GM19397 (cell line): ENCODE results near the gene CINP.
"Not testable (repeated sequence)": the region's sequence is repeated elsewhere in the genome, so short reads cannot be mapped to it uniquely, and the experiment has no call there.

Experiments used
- ATAC-seq: cut with Tn5 transposase; IDR thresholded peaks from one replicate; pipeline ENCODE4 v1.9.1; 2021; ENCODE audit warnings: mild to moderate bottlenecking, moderate library complexity; ENCODE audit not compliant: unreplicated experiment

The CINP gene

DNA sequence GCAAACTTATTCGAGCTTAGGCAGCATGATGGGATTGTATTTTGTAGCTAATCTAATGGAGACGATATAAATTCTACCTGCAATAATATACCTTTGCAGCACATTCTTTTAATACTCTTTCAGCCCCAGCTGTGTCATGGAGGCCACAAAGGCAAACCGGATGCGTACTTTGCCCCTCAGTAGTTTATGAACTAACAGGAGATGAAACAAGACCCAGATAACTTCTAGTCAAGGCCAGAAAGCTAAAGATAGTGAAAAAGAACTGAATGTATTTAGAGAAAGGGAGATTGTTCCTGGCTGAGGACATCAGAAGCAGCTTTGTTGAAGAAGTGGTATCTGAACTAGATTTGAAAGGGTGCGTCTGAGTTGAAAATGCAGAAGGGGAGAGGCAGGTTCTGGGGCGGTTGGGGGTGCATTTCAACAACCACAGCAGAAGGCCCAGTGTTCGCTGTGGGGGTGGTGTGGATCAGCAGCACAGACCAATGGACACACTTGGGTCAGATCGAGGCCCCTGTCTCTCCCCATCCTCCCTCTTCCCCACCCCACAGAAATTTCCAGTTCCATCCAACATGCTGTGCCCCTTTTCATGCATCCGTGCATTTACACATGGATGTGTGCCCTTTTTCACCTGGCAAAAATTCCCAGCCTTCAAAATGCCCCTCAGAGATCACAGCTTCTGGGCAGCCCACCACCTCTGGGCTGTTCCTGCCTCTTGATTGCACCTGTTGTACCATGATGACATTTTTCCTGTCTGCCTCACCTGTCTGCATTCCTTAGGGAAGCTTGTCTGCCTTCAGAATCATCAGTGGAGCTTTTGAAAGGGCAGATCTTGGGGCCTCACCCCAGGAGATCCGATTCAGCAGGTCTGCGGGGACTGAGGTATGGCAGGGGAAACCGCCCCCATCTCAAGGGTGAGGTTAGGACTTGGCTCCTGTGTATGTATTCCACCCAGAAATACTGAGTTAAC, 41.0 kb downstream of the CINP start:
- no peak for ATAC-seq

DNA sequence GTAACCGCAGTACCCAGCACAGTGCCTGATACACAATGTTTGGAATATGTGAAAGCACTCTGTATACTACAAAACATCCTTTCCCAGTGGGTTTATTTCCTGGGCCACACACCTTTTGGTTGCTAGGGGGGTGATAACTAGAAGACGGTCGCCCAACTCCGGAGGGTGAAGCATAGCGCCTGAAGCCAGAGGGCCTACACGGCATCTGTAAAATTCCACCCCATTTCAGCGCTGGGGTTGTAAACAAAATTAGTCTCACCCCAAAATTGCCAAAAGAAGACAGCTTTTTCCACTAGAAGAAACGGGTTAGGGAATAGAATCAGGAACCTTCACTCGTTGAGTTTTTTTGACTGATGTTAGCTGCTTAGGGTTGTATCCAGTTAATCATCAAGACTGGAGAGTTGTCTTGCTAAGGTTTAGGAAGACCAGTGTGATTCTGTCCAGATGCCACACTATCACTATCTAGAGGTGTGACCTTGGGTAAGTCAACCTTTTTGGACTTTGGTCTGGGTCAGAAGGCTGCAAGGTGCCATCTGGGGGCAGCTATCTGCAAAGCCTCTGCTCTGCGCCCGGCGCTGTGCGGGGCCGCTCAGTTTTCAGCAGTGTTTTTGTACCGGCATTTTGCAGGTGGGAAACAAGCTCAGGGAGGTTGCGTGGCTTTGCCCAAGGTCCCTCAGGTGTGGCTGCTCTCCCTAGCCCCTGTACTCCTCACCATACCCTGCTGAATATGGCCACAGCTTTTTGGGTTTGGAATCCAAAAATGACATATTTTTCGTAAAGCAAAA, 41.8 kb downstream of the CINP start:
- ATAC-seq: no peak

DNA sequence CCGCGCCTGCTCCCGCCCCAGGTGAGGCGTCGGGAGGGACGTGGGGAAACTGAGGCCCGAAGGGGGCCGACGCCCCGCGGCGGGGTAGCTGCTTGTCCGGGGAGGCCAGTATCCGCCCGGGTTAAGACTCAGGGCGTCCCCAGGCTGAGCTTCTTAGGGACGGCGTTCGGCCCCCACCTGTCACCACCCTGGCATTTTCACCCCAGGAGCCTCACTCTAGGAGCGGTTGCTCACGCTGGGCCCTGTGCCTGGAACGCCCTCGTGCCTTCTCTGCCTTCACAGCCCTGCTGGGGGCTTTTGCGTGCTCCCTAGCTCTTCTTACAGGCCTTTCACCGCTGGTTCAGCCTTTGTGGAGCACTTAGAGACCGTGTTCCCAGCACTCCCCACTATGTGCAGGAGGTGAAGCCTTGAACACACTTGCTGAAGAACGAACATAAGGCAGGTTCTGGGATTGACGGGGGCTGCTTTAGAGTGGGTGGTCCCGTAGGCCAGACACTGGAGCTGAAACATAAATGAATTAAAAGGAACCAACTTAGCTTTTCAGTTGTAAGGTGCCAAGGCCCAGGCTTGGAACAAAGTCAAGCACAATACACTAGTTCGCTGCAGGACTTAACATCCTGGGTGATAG, 42.5 kb downstream of the CINP start:
- no peak for ATAC-seq

DNA sequence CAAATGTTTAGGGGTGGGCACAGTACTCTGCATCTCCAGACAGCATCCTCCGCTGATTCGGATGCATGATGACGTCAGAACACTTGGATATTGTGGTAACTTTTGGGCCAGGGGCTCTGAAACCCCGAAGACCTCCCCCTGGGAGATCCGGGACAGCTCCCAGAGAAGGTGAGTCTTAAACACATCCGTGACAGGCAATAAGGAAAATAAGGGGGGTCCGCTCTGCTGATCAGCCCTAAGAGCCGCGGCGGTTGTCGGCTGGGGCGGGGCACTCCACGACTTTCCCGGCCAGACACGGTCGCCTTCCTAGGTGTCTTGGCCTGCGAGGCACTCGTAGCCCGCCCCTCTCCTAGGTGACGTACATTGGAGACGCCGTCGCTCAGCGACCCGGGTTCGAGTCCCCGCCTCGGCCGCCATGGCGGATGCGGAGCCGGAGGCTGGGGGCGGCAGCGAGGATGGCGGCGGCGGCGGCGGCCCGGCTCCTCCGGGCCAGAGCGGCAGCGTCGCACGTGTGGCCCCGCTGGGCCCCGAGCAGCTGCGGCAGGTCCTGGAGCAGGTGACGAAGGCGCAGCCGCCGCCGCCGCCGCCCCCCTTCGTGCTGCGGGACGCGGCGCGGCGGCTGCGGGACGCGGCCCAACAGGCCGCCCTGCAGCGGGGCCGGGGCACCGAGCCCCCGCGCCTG, 43.2 kb downstream of the CINP start, which contains the start of gene ZNF839:
ZNF839 (plus strand) TSS at position 396 of the 682 bp plus-strand sequence; CDS start at position 416, 20 bp downstream.
- ATAC-seq: peak; percentile 65

DNA sequence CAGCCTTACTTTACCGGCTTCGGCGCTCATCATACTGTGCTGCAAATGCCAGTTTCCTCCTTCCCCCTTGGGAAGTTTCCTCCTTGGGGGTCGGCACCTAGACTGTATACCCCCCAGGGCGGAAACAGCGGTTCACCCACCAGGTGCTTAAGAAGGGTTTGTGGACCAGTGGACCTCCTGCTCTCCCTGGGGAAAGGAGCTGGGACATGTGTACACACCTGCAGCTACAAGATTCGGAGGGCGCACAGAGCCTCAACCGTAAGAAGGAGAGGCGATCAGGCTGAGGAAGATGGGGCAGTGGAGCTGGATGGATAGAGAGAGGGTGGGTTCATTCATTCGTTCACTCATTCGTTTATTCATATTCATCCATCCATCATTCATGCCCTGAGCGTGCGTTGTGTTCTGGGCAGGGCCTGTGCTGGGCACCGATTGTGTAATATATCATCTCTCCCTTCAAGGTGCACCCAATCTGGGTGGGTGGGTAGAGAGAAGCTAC, 43.9 kb downstream of the CINP start:
- ATAC-seq: no peak

DNA sequence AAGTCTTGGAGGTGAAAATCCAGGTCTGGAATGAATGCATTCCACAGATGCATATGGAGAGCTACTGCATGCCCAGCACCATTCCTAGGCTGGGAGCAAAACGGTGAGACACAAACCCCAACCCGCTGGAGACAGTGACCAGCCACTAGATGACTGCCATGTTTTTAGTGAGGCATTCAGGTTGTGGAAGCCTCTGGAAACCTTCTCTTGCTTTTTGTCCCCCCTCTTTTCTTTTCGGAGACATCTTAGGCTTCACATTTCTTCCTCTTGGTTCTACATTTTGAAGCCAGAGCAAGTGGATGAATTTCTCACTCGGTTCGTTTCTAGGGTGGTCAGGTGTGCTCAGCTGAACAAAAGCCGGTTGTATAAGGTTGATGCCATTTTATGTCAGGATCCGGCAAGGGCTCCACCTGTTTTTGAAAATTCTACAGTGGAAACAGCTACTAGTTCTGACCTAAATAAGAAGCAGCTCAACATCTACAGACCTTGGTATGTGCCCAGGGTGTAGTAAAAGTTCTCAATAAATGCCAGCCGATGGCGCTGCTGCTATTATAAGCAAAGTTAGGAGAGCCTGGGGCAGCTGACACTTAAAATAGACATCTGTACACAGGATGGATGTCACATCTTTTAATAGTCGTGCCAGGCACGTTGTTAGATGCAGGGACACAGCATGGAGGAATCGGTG, 45.0 kb downstream of the CINP start:
- ATAC-seq: no peak

DNA sequence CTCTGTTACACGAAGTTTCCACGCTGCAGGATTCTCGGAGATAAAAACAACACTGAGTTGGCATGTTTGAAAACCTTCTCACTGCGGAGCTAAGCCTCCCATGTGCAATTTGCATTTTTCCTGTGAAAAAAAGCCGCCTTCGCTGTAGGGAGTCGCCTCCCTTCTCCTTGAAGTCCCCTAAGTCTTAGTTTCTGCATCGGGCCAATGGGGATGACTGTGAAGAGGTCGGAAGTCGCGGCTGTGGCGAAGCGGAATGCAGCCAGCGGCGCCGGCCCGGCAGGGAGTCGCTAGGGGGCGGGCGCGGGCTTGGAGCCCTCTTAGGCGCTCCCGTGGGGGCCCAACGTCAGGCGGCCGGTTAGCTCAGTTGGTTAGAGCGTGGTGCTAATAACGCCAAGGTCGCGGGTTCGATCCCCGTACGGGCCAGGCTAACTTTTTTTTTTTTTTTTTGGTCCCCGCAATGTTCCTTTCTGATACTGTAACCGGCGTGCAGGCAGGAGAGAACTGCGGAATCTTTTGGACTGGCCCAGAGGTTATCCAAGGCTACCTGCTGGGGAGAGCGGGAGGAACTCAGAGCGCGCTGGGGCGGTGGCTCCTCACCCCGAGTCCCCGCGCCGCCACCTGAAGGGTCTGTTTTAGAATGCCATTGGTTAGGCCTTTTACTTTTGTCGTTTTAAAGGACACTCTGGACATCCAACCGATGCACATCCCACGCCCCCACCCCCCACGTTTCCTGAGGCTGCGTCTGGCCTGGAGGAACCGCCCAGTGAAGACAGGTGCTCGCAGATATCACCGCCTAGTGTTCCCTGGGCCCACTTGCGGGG, 45.7 kb downstream of the CINP start:
- peak; percentile 53 for ATAC-seq

DNA sequence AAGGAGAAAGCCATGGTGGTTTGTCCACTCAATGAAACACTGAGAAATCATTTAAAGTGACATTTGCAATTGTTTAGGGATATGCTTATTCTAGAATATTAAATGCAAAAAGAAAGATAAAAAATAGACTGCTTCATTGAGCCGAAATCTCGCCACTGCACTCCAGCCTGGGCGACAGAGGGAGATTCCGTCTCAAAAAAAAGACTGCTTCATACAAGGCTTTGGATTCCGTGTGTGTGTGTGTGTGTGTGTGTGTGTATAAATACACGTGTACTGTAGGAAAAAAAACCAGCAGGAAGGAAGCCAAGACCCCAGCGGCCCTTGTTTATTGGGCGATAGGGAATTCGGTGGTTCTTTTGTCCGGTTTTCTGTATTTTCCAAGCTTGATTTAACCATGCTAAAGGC, 46.4 kb downstream of the CINP start:
- no peak for ATAC-seq

DNA sequence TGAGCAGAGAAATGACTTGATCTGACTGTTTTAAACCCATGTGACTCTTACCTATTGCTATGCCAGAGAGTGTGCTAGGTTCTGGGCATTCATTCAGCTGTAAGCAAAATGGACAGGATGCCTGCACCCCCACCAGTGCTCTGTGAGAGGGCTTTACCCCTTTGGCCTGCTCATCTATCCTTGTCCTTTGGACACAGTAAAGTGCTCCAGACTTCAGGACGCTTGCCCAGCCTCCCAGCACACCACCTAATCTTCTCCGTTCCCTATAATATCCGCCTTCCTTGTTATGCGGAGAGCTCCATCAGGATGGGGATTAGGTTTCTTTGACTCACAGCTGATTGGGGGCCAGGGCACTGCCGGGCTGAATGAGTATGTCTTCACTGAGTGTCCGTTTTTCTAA, 47.6 kb downstream of the CINP start:
- ATAC-seq: no peak

DNA sequence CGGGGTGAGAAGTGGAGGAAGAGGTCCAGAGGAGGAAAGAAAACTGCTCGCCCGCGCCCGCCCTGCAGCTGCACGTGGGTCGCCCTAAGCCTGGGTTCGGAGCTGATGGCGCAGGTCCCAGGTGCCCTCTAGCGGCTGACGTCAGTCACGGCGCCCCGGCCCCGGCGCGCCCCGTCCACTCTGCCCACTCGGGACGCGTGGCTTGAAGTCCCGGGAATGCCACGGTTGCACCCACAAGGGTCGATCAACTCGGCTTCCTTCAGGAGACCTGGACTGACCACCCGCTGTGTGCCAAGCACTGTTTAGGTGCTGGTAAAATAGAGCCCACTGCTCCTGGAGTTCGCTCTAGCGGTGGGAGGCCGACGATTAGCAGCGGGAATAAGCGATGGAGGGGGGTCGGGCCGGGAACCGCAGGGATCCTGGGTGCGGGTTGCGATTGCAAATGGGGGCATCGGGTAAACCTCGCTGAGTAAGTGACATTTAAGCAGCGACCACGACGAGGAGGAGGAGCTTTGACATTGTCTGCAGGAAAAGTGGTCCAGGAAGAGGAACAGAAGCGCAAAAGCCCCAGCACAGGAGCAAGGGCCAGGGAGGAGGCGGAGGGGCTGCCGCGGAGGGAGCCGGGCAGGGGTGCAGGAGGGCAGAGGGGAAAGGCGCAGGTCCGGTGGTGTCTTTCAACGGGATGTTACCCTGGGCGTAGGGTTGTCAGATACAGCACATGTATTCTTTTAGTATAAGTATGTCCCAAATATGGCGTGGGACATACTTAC, 48.3 kb downstream of the CINP start:
- ATAC-seq: peak; percentile 62

DNA sequence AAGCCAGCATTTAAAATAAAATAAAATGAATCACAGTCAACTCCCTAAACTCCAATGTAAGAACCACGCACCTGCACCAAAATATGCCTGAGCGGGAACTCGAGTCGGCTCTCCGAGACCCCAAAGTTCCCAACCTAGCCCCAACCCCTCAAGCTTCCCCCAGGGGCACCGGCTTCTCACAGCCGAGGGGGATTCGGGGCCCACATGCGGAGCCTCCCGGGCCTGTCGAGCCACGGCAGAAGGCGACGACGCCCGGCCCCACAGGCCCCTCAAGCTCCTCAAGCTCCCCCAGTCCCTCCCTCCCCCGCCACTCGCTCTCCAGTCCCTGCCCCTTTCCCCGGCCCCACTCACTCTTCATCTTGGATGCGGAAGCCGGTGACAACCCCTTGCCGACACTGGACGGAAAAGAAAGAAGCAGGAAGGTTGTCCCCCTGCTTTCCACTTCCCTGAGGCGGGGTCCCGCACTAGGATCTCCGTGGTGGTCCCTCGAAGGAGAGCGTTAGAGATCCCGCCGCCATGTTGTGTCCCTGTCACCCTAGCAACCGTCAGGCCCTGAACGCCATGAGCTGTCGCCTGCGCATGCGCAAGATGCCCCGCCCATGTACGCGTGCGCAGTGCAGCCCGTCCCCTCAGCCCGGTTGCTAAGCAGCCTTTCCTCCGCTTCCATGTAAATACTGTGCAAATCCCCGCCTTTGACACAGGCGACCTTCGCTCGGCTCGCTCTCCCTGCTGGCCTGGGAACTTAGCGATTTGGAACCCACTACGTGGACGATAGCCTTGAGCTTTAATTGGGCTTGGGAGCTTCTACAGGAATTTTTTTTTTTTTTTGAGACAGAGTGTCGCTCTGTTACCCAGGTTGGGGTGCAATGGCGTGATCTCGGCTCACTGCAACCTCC, 57.8 kb downstream of the CINP start, which contains the start of gene MOK:
MOK (minus strand) TSS at position 554 of the 896 bp plus-strand sequence; CDS start at position 358, 196 bp downstream.
- ATAC-seq: peak; percentile 93

DNA sequence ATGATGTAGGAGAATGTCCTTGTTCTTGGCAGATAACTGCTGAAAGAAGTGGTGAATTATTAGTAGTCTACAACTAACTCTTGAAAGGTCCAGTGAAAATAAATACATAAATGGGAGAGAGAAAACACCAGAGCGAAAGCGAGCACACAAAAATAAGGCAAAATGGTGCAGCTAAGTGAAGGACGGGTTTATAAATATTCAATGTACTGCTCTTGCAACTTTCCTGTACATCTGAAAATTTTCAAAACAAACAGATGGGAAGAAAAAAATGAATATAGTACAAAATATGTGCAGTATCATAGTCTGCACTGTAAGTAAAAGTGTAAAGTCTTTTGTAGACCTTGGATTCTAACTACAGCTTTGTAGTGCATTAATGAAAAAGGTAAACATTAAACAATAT, 59.0 kb downstream of the CINP start:
- no peak for ATAC-seq

DNA sequence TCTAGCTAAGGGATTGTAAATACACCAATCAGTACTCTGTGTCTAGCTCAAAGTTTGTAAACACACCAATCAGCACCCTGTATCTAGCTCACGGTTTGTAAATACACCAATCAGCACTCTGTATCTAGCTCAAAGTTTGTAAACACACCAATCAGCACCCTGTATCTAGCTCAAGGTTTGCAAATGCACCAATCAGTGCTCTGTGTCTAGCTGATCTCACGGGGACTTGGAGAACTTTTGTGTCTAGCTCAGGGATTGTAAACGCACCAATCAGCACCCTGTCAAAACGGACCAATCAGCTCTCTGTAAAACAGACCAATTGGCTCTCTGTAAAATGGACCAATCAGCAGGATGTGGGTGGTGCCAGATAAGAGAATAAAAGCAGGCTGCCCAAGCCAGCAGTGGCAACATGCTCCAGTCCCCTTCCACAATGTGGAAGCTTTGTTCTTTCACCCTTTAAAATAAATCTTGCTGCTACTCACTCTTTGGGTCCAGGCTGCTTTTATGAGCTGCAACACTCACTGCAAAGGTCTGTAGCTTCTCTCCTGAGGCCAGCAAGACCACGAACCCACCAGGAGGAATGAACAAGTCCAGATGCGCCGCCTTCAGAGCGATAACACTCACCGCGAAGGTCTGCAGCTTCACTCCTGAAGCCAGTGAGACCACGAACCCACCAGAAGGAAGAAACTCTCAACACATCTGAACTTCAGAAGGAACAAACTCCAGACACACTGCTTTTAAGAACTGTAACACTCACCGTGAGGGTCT, 64.2 kb downstream of the CINP start:
- not testable (repeated sequence) for ATAC-seq
